Measurements from ENCODE around the gene PLAU.
A peak's percentile ranks its signal among the peaks of the same experiment; 100 is the strongest.
"Not testable (repeated sequence)": the region's sequence is repeated elsewhere in the genome, so short reads cannot be mapped to it uniquely, and the experiment has no call there.

PLAU gene

DNA sequence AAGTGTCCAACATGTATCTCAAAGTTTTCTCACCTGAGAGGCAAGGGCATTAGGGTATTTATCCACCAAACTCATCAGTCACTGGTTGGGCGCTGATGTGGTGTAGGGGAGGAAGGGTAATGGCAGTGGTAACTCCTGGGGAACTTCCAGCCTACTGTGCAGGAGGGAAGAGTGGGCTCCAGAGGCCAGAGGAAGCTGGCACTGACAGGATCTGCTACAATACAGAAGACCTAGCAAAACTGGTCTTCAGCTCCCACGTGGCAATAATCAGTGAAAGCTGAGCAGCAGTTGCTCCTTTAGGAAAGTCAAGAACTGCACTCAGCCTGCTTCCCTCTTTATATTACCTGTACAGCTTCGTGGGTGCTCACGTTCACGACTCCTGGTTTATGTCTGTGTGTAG lies 19.4 kb upstream of the PLAU start:
- H3K27ac ChIP-seq: no peak overlapping the region
- H3K27me3 ChIP-seq (replicated peaks): no peaks in the 10 kb centered on the region
- no peak for TF ChIP-seq CTCF (IDR thresholded peaks at IDR 0.05; ENCODE audit: low read depth, low read length, missing control alignments)
- in situ Hi-C loops (cut with HindIII; ENCODE audit: low pct_ligation_motif_present, low sequenced_read_pairs): no loop called here
- no peak overlapping the region for H3K4me3 ChIP-seq (ENCODE audit: low read depth, low read length)
- no peak for DNase-seq
- no peaks in the 10 kb centered on the region for H3K36me3 ChIP-seq (replicated peaks)

- in situ Hi-C loops (cut with HindIII; ENCODE audit: low pct_ligation_motif_present, low sequenced_read_pairs): no loop called here
- DNase-seq: no peak
- no peak overlapping the region for H3K4me3 ChIP-seq (ENCODE audit: low read depth, low read length)
- H3K36me3 ChIP-seq (replicated peaks): no peaks in the 10 kb centered on the region
- no peaks in the 10 kb centered on the region for H3K27me3 ChIP-seq (replicated peaks)
- no peak for TF ChIP-seq CTCF (IDR thresholded peaks at IDR 0.05; ENCODE audit: low read depth, low read length, missing control alignments)
- H3K27ac ChIP-seq: no peak overlapping the region
Observed at GRCh38 chr10:73892310-73893030, 18.5 kb upstream of the PLAU start.

GRCh38 chr10:73893426-73893825 lies 17.5 kb upstream of the PLAU start:
- no peaks in the 10 kb centered on the region for H3K27me3 ChIP-seq (replicated peaks)
- H3K27ac ChIP-seq: no peak overlapping the region
- in situ Hi-C loops (cut with HindIII; ENCODE audit: low pct_ligation_motif_present, low sequenced_read_pairs): no loop called here
- no peak for DNase-seq
- no peak for TF ChIP-seq CTCF (IDR thresholded peaks at IDR 0.05; ENCODE audit: low read depth, low read length, missing control alignments)
- no peaks in the 10 kb centered on the region for H3K36me3 ChIP-seq (replicated peaks)
- no peak overlapping the region for H3K4me3 ChIP-seq (ENCODE audit: low read depth, low read length)

GRCh38 chr10:73894245-73894971 lies 16.5 kb upstream of the PLAU start:
- TF ChIP-seq CTCF (IDR thresholded peaks at IDR 0.05; ENCODE audit: low read depth, low read length, missing control alignments): no peak
- H3K27me3 ChIP-seq (replicated peaks): no peaks in the 10 kb centered on the region
- H3K4me3 ChIP-seq (ENCODE audit: low read depth, low read length): no peak overlapping the region
- no peaks in the 10 kb centered on the region for H3K36me3 ChIP-seq (replicated peaks)
- H3K27ac ChIP-seq: peak overlapping the region; percentile 29
- in situ Hi-C loops (cut with HindIII; ENCODE audit: low pct_ligation_motif_present, low sequenced_read_pairs): no loop called here
- peak; percentile 82 for DNase-seq

GRCh38 chr10:73895381-73895780 lies 15.6 kb upstream of the PLAU start:
- DNase-seq; H3K27me3 ChIP-seq (replicated peaks); H3K4me3 ChIP-seq (ENCODE audit: low read depth, low read length); H3K27ac ChIP-seq; in situ Hi-C loops (cut with HindIII; ENCODE audit: low pct_ligation_motif_present, low sequenced_read_pairs); H3K36me3 ChIP-seq (replicated peaks): not testable (repeated sequence)

- H3K4me3 ChIP-seq (ENCODE audit: low read depth, low read length): no peak overlapping the region
- DNase-seq: no peak
- no peak overlapping the region for H3K27ac ChIP-seq
- no peak for TF ChIP-seq CTCF (IDR thresholded peaks at IDR 0.05; ENCODE audit: low read depth, low read length, missing control alignments)
- H3K36me3 ChIP-seq (replicated peaks): no peaks in the 10 kb centered on the region
- H3K27me3 ChIP-seq (replicated peaks): no peaks in the 10 kb centered on the region
- in situ Hi-C loops (cut with HindIII; ENCODE audit: low pct_ligation_motif_present, low sequenced_read_pairs): no loop called here
Observed at GRCh38 chr10:73897693-73898092, 13.2 kb upstream of the PLAU start.
